Lung (tissue), 12 donors: ENCODE measurements around the gene DOCK3. TPM values are rescaled to one million over a fixed set of nuclear protein-coding genes. Genes with fewer than 3 reads are reported as not detected.
"Not testable (repeated sequence)": the region's sequence is repeated elsewhere in the genome, so short reads cannot be mapped to it uniquely, and the experiment has no call there.

Experiments used
- ATAC-seq: fragments of 200-7000 bp; cut with Tn5 transposase; one replicate; pipeline ENCODE4 v1.9.1; 2020; ENCODE audit warnings: moderate number of reproducible peaks; ENCODE audit not compliant: insufficient read depth, low FRiP score
- DNase-seq, 3 donors: peaks; one replicate each; pipeline ENCODE4 v3.0.0-alpha.2; 2013 to 2017
- H3K27ac ChIP-seq, 2 donors: one replicate each; pipeline ENCODE4 v1.5.1; 2013; ENCODE audit warnings: mild to moderate bottlenecking in 2 of 2, moderate library complexity in 2 of 2, control low read depth in 1 of 2, inconsistent platforms in 1 of 2, low read depth in 1 of 2, low read length in 1 of 2
- H3K27me3 ChIP-seq, 3 donors: one replicate each; pipeline ENCODE4 v1.5.1; 2013; ENCODE audit warnings: low read length in 2 of 3; ENCODE audit not compliant: control insufficient read depth in 3 of 3, insufficient read depth in 3 of 3
- H3K36me3 ChIP-seq, 4 donors: one replicate each; pipeline ENCODE4 v1.5.1; 2013; ENCODE audit warnings: low read length in 4 of 4, mild to moderate bottlenecking in 1 of 4, moderate library complexity in 1 of 4; ENCODE audit not compliant: control insufficient read depth in 4 of 4, insufficient read depth in 4 of 4
- H3K4me1 ChIP-seq, 5 donors: one replicate each; pipeline ENCODE4 v1.5.1; 2013; ENCODE audit warnings: low read length in 5 of 5, mild to moderate bottlenecking in 2 of 5, moderate library complexity in 1 of 5; ENCODE audit not compliant: control insufficient read depth in 5 of 5, insufficient read depth in 5 of 5
- H3K4me3 ChIP-seq: one replicate; pipeline ENCODE4 v1.5.1; 2013; ENCODE audit warnings: mild to moderate bottlenecking, control low read depth, moderate library complexity
- H3K9ac ChIP-seq, 2 donors: one replicate each; pipeline ENCODE4 v1.5.1; 2013; ENCODE audit warnings: low read length in 2 of 2, control low read depth in 1 of 2; ENCODE audit not compliant: insufficient read depth in 1 of 2
- H3K9me3 ChIP-seq, 4 donors: one replicate each; pipeline ENCODE4 v1.5.1; 2013; ENCODE audit warnings: low read length in 3 of 4, mild to moderate bottlenecking in 1 of 4, moderate library complexity in 1 of 4; ENCODE audit not compliant: control insufficient read depth in 4 of 4, insufficient read depth in 3 of 4
- WGBS, 2 donors: extraction: QIAGEN DNeasy Blood & Tissue Kit; methylation state at CpG; one replicate each; pipeline ENCODE4 v1.1.7; 2013; 5-methylcytosine and 5-hydroxymethylcytosine counted together
- polyA plus RNA-seq, 2 donors: library from polyadenylated mRNA; stranded (reverse); fragments of 200-250 nt; gene quantifications; one replicate each; pipeline ENCODE4 v1.2.1, GENCODE V29; 2013
- total RNA-seq, 2 donors: library from RNA; depleted of rRNA in 1 of 2; stranded (reverse); fragments of >200 nt in 1 of 2; gene quantifications; one replicate each; pipeline ENCODE4 v1.2.1, GENCODE V29; 2014 to 2021
- TF ChIP-seq, protein P1 (sequence below): IDR thresholded peaks from 2 replicates; pipeline ENCODE4 v1.5.1; 2012; ENCODE audit warnings: mild to moderate bottlenecking; ENCODE audit errors: control extremely low read depth, extremely low read depth
- donor health status: control.
- donor health status: control.
- donor health status: Bipolar disorder and iron deficiency.
- donor health status: healthy.
- donor health status: DM: yes; HTN: yes; CAD: no.

The DOCK3 gene
- total and polyA plus RNA-seq, 4 donors, result 0.06 to 1.4 (median 0.34) TPM

DNA sequence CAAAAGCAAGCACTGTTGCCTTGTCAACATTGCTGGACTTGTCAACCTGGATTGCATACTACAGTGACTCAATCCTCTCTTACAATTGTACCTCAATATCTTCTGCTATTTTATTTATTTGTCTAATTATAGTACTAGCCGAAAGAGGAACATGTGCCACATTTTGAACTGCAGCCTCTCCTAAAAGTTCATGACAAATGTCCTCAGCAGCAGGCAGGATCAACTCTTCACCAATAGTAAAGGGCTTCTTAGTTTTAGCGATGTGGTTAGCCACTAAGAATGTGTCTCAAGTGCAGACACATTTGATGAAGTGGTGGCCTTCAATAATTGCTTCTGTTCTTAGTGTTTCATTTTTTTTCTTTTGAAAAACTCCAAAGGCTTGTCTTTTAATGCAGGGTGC is 13.2 kb downstream of the DOCK3 start:
- no peaks in the 10 kb centered on the region for H3K9me3 ChIP-seq
- no peak overlapping the region for H3K27ac ChIP-seq
- no peak overlapping the region for H3K9ac ChIP-seq
- no peak for DNase-seq
- H3K36me3 ChIP-seq, result no peaks in the 10 kb centered on the region
- peaks cover 0 to 8% (median 3%) of the 10 kb centered on the region in 3 donors for H3K27me3 ChIP-seq
- no peak for ATAC-seq
- H3K4me1 ChIP-seq, result peaks cover 0 to 3% (median 0%) of the 10 kb centered on the region in 5 donors
- no peak overlapping the region for H3K4me3 ChIP-seq
- 65 to 77% methylated on average over 2 of the region's 2 CpGs for WGBS, 2 donors
- TF ChIP-seq, protein P1, sequence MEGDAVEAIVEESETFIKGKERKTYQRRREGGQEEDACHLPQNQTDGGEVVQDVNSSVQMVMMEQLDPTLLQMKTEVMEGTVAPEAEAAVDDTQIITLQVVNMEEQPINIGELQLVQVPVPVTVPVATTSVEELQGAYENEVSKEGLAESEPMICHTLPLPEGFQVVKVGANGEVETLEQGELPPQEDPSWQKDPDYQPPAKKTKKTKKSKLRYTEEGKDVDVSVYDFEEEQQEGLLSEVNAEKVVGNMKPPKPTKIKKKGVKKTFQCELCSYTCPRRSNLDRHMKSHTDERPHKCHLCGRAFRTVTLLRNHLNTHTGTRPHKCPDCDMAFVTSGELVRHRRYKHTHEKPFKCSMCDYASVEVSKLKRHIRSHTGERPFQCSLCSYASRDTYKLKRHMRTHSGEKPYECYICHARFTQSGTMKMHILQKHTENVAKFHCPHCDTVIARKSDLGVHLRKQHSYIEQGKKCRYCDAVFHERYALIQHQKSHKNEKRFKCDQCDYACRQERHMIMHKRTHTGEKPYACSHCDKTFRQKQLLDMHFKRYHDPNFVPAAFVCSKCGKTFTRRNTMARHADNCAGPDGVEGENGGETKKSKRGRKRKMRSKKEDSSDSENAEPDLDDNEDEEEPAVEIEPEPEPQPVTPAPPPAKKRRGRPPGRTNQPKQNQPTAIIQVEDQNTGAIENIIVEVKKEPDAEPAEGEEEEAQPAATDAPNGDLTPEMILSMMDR, result no peak

DNA sequence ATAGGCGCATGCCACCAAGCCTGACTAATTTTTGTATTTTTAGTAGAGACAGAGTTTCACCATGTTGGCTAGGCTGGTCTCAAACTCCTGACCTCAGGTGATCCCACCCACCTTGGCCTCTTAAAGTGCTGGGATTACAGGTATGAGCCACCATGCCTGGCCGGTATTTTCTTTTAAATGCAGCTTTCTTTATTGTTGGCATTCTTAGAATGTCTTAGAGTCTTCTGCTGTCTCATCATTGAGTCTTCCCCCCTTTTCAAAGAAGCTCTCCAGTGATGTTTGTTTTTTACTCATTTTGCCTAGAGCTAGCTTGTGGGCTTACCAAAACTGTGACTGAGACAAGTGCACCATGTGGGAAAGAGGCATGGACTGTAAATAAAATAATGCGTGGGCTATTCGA is 13.9 kb downstream of the DOCK3 start:
- not testable (repeated sequence) for ATAC-seq, H3K9ac ChIP-seq, H3K4me3 ChIP-seq, H3K36me3 ChIP-seq, H3K9me3 ChIP-seq, H3K27me3 ChIP-seq, H3K4me1 ChIP-seq, H3K27ac ChIP-seq, DNase-seq
- 86 to 92% methylated on average over 4 of the region's 4 CpGs for WGBS, 2 donors

DNA sequence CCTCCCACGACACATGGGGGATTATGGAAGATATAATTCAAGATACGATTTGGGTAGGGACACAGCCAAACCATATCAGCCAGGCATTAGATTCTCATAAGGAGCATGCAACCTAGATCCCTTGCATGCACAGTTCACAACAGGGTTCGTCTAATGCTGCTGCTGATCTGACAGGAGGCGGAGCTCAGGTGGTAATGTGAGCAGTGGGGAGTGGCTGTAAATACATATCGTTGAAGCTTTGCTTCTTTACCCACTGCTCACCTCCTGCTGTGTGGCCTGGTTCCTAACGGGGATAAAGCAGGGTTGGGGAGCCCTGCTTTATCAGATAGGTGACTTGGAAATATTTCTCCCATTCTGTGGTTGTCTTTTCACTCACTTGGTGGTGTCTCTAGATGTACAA is 14.8 kb downstream of the DOCK3 start:
- Histone ChIP-seq H3K4me1 (peaks cover 0 to 3% (median 0%) of the 10 kb centered on the region in 5 donors), H3K4me3 (no peak overlapping the region), H3K9ac (no peak overlapping the region), H3K27me3 (peaks cover 0 to 4% (median 0%) of the 10 kb centered on the region in 3 donors), H3K27ac (no peak overlapping the region), H3K36me3 (no peaks in the 10 kb centered on the region), H3K9me3 (no peaks in the 10 kb centered on the region)
- TF ChIP-seq, protein P1, result no peak
- no peak for DNase-seq
- WGBS, 2 donors, result 55 to 58% methylated on average over 6 of the region's 6 CpGs
- no peak for ATAC-seq

DNA sequence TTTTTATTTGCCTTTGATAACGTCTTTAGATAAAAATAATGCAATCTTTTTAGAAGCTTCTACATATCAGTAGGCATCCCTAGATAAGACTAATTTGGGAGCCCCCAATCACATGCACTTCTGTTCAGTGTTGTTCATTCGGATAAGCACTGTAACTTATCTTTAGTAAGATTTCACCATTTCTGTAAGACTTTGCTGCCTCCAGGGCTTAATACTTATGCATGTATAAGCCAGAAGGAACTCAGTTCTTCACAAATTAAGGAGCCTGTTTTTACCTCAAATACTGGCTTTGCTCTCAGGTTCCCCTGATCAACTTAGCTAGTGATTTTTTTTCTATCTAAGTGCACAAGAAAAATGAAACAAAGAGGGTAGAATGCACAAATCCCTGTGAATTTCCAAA is 20.3 kb downstream of the DOCK3 start:
- no peaks in the 10 kb centered on the region for H3K9me3 ChIP-seq
- TF ChIP-seq, protein P1, result no peak
- H3K36me3 ChIP-seq, result no peaks in the 10 kb centered on the region
- H3K9ac ChIP-seq, result no peak overlapping the region
- no peak overlapping the region for H3K27ac ChIP-seq
- ATAC-seq (no peak), DNase-seq (no peak)
- no peaks in the 10 kb centered on the region for H3K27me3 ChIP-seq
- H3K4me1 ChIP-seq, result no peaks in the 10 kb centered on the region
- WGBS, 2 donors, result 84 to 85% methylated on average over 2 of the region's 2 CpGs
- no peak overlapping the region for H3K4me3 ChIP-seq
